GM06990 (cell line): ENCODE measurements around the gene DLG2.

Source experiments
- DNase-seq: peaks from one replicate; pipeline ENCODE4 v3.0.0-alpha.2; 2011; ENCODE audit not compliant: insufficient read length; ENCODE audit errors: extremely low read depth
- H3K27me3 ChIP-seq: replicated peaks from 2 replicates; pipeline ENCODE4 v1.6.0; 2011; ENCODE audit warnings: low read length; ENCODE audit not compliant: control insufficient read depth, insufficient read depth
- H3K36me3 ChIP-seq: 2 replicates; pipeline ENCODE4 v1.5.1; 2011; ENCODE audit warnings: low read length; ENCODE audit not compliant: control insufficient read depth, insufficient read depth
- H3K4me3 ChIP-seq: replicated peaks from 2 replicates; pipeline ENCODE4 v1.5.1; 2011; ENCODE audit warnings: low read depth, mild to moderate bottlenecking, control low read depth, low read length
- TF ChIP-seq, protein P1 (sequence below): IDR thresholded peaks from 2 replicates; pipeline ENCODE4 v1.5.1; 2011; ENCODE audit warnings: low read length, control low read depth, mild to moderate bottlenecking, inconsistent platforms; ENCODE audit not compliant: insufficient read depth, poor library complexity, severe bottlenecking

Gene DLG2

DNA sequence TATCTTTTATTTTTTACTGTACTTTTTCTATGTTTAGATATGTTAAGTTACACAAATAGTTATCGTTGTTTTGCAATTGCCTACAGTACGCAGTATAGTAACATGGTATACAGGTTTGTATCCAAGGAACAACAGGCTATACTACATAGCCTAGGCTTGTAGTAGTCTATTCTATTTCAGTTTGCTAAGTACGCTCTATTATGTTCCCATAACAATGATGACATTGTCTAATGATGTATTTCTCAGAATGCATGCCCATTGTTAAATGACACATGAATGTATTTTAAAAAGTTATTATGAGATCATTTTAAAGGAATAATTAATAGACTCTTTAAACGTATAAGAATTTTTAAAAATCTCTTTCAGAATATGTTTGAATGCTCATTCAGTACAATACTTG, 1644.3 kb downstream of the DLG2 start:
- no peak overlapping the region for H3K4me3 ChIP-seq
- no peak for DNase-seq
- H3K27me3 ChIP-seq = no peaks in the 10 kb centered on the region
- TF ChIP-seq, protein P1, sequence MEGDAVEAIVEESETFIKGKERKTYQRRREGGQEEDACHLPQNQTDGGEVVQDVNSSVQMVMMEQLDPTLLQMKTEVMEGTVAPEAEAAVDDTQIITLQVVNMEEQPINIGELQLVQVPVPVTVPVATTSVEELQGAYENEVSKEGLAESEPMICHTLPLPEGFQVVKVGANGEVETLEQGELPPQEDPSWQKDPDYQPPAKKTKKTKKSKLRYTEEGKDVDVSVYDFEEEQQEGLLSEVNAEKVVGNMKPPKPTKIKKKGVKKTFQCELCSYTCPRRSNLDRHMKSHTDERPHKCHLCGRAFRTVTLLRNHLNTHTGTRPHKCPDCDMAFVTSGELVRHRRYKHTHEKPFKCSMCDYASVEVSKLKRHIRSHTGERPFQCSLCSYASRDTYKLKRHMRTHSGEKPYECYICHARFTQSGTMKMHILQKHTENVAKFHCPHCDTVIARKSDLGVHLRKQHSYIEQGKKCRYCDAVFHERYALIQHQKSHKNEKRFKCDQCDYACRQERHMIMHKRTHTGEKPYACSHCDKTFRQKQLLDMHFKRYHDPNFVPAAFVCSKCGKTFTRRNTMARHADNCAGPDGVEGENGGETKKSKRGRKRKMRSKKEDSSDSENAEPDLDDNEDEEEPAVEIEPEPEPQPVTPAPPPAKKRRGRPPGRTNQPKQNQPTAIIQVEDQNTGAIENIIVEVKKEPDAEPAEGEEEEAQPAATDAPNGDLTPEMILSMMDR = no peak
- no peaks in the 10 kb centered on the region for H3K36me3 ChIP-seq

DNA sequence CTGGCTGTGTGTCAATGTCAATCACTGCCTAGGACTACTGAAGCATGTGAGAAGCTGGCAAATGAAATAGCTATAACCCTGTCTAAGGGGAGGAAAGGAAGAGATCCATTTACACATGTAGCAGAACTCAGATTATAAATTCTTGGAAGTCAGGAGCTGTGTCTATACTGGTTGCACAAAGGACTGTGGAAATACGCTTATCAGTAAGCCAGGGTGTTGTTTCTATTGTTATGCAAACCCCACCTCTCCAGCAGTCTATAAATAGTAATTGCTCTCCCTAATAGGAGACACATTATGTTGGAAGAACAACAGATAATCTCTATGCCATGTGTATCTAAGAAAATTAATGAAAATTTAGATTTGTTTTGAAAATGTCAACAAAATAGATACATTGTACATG, 1647.6 kb downstream of the DLG2 start:
- TF ChIP-seq, protein P1 = no peak
- Histone ChIP-seq H3K4me3 (no peak overlapping the region), H3K27me3 (no peaks in the 10 kb centered on the region), H3K36me3 (no peaks in the 10 kb centered on the region)
- DNase-seq = no peak

DNA sequence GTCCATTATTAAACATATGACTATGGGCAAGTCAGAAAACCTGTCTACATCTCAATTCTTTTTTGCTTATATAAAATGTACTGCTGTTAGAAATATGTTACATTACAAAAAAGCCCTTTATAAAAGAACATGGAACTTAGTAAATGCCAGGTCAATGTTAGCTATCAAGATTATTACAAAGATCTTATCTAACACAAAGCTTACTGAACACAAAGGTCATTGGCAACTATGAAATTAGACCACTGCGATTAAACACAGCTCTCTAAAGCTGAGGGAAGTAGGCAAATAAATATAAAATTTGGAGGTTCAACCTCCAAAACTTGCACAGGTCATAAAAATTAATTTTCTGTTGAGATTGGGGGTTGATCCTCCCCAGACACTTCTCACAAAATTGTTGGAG, 1648.2 kb downstream of the DLG2 start:
- Histone ChIP-seq H3K36me3 (no peaks in the 10 kb centered on the region), H3K4me3 (no peak overlapping the region), H3K27me3 (no peaks in the 10 kb centered on the region)
- TF ChIP-seq, protein P1 = no peak
- no peak for DNase-seq

DNA sequence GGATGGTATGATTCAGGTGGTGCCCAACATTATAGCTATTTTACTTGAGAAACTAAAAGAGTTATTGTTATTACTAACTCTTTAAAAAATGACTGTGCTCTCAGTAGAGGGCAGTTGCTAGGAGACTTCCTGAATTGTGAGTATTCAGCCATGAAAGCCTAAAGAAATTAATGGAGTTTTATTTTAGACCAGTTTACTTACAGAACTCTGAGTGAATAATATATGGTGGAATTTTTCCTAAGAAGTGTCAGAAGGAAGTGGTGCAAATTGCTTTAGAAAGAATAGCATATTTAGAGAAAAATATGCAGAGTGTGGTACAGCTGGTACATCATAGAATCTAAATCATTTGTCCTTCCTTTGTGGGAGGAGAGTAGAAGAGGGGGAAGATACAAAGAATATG, 1651.1 kb downstream of the DLG2 start:
- Histone ChIP-seq H3K27me3 (no peaks in the 10 kb centered on the region), H3K36me3 (no peaks in the 10 kb centered on the region), H3K4me3 (no peak overlapping the region)
- no peak for DNase-seq
- TF ChIP-seq, protein P1 = no peak

DNA sequence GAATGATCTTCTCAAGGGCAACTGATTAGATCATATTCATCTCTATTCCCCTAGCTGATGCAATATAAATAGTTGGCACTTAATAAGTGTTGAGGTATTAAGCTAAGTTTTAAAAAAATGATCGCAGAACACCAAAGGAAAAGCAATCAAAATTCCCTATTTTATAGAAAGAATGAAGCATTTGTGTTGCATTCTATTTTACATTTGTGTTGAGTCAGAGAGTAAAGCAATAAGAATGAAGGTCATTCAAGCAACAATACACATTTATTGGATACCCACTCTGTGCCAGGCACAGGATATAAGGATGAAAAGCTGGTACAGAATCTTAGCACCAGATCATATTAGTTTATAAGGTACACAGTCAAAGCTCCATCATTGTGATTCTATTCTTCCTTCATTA, 1654.6 kb downstream of the DLG2 start:
- no peak for DNase-seq
- TF ChIP-seq, protein P1 = no peak
- no peaks in the 10 kb centered on the region for H3K36me3 ChIP-seq
- H3K4me3 ChIP-seq = no peak overlapping the region
- no peaks in the 10 kb centered on the region for H3K27me3 ChIP-seq

DNA sequence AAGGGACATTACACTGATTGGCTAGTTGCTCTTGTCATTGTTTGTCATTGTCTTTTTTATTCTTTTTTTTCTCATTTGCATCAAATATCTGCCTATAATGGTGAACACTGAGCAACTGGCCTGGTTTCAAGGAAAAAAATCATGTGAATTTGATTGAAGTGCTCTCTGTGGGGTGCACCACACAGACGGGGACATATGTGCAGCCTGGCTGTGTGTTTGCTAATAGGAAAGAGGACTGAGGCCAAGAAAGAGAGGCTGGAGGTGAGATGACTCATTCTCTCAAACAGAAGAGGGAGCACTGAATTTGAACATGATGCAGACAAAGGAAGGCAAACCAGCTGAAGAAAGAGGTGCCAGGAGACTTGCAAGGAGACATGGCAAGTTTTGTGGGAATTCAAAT, 1656.1 kb downstream of the DLG2 start:
- TF ChIP-seq, protein P1 = no peak
- no peak for DNase-seq
- H3K36me3 ChIP-seq = no peaks in the 10 kb centered on the region

More for the DNA sequence above, 1656.1 kb downstream of the DLG2 start:
- H3K27me3 ChIP-seq = no peaks in the 10 kb centered on the region
- H3K4me3 ChIP-seq = no peak overlapping the region
